RPMI7951 (cell line): Measurements from ENCODE around the gene PCSK6. TPM values are rescaled to one million over a fixed set of nuclear protein-coding genes. Genes with fewer than 3 reads are reported as not detected.
A peak's percentile ranks its signal among the peaks of the same experiment; 100 is the strongest.
"Not testable (repeated sequence)": the region's sequence is repeated elsewhere in the genome, so short reads cannot be mapped to it uniquely, and the experiment has no call there.

Experiments used
- DNase-seq: peaks from one replicate; pipeline ENCODE4 v3.0.0-alpha.2; 2012; ENCODE audit warnings: low read depth
- total RNA-seq: library from RNA; depleted of rRNA; stranded (reverse); fragments of >200 nt; shearing (Covaris generic); gene quantifications from 2 replicates; pipeline ENCODE4 v1.2.3, GENCODE V29; 2014

The PCSK6 gene
- total RNA-seq, 1 experiment from 2014 or later, result 0.48 TPM

DNA sequence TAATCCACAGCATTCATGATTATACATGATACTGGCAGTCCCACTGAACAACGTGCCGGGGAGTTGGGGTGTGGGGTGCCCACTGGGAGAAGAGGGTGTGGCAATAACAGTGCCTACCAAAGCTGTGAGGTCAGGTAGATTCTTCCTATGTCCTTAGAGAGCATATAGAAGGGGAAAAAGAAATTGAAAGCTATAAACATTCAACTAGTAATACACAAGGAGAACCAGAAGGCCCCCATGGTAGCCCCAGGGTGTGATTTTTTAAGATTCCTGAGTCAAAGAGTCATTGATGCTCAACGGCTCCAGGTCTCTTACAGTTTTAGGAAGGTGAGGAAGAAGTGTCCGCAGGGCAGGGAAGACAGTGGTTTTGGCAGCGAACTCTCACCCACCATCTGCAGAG is 25.8 kb downstream of the PCSK6 start:
- not testable (repeated sequence) for DNase-seq

GRCh38 chr15:101463270-101463669 is 26.2 kb downstream of the PCSK6 start:
- DNase-seq, result no peak

DNA sequence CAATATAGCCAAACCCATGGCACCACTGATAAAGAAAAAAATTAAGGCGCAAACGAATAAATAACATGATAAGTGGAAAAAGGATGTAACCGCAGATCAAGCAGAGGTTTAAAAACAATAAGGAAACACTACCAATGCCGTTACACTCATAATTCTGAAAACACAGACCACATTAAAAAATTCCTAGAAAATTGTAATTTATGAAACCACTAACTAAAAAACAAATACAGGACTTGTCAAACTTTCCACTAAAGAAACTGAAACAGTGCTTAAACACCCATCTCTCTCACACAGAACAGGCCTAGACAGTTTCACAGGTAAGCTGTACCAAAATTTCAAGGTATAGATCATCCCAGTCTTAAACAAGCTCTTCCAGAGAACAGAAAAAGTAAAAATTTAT is 28.4 kb downstream of the PCSK6 start:
- no peak for DNase-seq

DNA sequence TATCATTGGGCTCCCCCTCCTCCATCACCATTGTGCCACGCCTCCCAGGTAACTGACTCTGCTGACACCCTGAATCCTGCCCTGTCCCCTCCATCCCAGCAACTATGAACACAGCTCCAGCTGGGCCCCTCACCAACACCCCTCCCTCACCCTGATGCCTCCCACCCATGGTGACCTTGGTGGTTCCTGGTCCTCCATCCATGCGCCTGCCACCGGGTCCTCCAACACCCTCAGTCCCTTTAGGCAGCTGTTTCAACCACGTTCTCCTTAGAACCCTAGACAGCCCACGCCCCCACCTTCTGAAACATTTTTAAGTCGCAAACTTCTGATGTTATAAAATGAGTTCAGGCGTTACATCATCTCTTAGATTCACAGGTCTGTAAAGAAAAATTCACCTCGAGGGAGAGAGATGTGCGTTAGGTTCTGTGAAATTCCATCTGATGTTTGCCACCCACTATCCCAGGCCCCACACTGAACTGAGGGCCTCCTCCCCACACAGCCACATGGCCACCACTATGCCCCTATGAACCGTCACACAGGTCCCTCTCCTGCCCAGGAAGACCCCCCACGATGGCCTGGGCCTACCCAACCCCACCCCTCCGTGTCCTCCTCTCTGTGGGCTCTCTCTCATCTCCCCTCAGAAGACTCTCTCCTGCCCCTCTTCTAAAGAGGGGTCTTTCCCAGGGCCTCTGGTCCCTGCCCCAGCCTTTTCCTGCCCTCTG is 29.8 kb downstream of the PCSK6 start:
- no peak for DNase-seq

DNA sequence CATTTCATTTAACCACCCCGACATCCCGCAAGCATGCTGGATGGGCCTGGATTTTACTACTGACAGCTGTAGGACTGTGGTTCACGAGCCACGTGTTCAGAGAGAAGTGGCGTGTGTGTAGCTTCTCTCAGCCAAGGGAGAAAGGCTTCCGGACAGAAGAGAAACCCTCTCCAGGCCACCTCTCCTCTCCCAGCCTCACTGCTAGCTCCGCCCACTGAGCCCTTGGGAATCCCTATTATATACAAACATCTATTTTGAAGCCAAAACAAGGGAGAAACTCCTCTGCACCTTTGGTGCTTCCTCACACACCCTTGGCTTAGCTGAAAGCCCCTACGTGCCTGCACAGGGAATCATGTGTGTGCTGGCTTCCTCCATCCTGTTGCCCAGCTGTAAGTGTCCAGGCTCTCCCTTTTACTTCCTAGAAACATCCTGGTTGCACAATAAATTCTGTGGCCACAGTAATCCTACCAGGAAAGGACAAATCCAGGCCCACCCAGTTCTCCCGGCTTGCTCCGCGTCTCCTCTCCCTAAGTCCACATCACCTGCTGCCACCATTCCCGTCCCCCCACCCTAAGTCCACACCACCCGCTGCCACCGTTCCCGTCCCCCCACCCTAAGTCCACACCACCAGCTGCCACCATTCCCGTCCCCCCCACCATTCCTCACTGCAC is 30.5 kb downstream of the PCSK6 start:
- DNase-seq, result no peak

DNA sequence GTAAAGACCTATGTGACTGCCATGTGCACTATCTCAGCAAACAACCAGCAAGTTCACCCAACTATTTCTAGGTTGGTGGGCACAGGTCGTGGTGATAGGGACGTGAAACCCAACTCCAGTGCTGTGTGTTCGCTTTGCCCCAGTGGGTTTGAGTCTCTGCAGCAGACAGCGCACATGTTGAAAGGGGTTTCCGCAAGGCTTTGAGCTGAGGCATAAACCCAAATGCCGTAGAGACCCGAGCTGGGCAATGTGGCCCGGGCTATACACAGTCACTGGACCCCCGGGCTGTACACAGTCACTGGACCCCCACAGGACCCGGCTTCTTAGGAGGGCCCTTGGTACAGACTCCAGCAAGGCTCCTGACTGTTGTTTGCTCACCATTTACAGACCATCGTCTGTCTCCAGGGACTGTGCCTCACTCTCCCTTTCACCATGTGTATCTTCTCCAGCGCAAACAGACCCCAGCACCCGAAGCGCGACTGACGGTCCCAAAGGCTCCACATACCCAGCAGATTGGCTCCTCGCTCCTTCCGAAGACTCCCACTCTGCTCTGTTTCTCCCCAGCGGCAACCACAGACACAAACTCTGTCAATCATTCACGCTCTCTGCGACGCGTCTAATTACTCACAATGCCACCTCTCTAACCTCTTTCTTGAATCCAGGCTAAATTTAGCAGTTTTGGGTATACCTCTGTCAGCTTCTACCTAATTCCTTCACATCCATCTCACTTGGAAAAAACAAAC is 31.2 kb downstream of the PCSK6 start:
- no peak for DNase-seq

DNA sequence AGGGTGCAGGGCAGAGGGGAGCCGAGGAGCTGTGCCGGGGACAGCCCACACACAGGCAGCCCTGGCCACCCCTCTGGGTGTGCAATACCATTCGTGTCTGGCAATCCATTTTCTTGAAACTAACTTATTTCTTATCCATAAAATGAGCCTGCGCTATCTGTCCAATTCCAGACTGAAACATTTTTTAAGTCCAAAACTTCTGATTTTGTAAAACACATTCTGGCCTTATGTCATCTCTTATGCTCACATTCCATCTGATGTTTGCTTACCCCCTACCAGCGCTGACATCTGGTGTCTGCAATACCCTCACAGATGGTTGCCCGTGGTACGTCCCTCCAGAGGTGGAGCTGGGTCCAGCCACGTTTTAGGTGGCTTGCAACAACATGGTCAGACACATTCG is 31.8 kb downstream of the PCSK6 start:
- no peak for DNase-seq

- DNase-seq, result no peak
These were observed 33.3 kb downstream of the PCSK6 start for GRCh38 chr15:101456057-101456739.

- DNase-seq, result peak; percentile 52
These were observed 34.0 kb downstream of the PCSK6 start for GRCh38 chr15:101455291-101456025.

- DNase-seq, result not testable (repeated sequence)
These were observed 34.7 kb downstream of the PCSK6 start for GRCh38 chr15:101454781-101455180.

DNA sequence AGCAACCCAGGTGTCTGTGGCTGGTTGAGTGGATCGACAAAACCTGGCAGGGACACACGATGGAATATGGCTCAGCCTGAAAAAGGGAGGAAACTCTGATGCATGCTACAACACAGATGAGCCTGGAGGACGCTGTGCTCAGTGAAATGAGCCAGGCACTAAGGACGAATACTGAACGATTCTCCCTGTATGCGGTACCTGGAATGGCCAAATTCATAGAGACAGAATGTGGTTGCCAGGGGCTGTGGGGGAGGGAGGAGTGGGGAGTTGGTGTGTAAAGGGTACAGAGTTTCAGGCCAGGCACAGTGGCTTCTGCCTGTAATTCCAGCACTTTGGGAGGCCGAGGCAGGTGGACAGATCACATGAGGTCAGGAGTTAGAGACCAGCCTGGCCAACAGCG is 35.1 kb downstream of the PCSK6 start:
- DNase-seq, result no peak

DNA sequence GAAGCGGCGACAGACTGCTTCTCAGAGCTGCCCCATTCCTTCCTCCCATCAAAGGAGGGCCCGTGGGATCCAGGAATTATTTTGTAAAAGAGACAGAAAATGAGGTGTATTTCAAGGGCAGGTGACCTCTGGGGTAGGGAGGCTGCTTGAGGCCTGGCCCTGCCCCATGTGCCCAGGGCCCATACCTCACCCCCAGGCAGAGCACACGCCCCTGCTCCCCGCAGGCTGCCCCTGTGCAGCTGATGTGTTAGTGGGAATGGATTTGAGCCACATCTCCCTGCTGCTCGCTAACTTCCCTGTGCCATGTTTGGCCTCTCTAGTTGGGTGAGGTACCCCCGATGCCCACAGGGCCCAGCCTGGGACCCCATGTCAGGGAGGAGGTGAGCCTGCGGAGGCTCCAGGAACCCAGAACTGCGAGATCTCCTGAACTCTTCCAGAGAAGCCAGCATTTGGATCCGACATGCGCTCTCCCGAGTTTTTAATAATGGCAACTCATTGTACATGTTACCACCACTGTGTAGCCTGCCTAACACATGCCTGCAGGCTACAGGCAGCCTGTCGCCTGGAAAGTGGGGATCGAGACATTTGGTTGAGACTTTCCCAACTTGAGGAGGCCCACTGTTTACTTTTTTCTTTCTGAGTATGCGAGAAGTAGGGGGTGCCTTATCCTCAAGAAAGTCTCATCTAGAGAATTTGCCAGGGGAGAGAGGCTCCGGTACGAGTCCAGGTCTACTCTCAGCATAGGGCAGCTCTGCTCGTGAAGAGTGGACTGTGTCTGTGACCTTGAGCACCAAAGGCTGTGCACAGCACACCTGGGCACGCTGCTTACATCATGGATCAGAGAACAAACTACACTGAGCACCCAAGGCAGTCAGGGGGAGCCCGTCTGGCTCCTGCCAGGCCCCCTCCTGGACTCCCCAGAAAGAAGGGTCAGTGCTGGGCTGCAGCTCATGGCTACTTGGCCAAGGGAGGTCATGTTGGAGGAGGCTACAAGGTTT is 36.1 kb downstream of the PCSK6 start:
- DNase-seq, result no peak

DNA sequence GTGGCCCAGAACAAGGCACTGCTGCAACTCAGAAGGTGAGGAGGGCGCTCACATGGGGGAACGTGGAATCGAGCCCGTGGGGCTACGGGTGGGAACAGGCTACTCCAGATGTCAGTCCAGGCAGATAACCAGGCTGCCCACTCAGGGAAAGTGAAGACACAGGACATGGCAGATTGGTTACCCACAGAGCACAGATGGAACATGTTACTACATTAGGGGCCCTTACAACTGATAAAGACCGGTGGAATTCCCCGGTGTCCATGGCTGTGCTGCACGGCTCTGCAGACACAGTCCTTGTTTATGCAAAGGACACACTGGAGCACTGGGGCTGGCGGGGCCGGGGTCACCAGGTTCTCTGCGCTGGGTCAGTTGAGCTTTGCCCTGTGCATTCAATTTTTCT is 36.9 kb downstream of the PCSK6 start:
- DNase-seq, result no peak

DNA sequence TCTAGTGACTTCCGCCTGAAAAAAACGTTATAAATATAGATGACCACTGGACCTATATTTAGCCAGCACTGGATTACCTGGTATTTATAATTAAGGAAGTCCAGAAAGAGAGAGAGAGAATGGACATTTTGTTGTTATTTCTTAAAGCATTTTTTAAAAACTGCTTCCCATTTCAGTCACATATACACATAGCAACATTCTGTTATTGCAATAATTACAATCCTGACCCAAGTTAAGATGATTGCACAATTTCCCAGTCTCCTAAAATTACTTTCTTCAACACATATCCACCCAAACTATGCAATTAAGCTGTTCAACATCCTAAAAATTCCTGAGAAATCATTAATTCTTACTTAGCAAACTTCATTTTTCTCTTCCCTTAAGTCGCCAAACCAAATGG is 37.7 kb downstream of the PCSK6 start:
- DNase-seq, result no peak

DNA sequence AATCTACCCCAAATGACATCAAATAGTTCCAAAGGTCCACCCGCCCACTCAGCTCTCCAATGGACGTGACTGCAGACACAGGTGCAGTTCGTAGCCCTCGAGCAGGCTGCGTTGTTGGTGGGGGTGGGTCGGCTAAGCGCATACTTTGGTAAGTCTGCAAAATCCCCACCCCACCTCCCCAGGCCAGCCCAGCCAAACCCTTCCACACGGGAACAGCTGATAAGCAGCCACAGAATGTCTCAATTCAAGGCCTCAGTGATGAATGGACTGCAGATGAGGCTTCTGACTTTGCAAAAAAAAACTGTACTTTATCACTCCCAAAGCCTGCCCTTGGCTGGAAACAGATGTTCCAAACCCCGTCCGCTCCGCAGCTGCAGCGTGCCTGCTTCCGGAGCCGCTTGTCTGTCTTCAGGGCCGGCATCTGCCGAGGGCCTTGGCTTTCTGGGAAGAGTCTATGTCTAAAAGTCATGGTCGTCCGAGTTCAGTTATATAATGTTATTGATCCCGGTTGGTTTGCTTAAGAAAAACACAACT is 38.2 kb downstream of the PCSK6 start:
- no peak for DNase-seq

- DNase-seq, result no peak
These were observed 38.9 kb downstream of the PCSK6 start for GRCh38 chr15:101450403-101451265.

GRCh38 chr15:101449471-101450402 is 39.8 kb downstream of the PCSK6 start:
- DNase-seq, result no peak

DNA sequence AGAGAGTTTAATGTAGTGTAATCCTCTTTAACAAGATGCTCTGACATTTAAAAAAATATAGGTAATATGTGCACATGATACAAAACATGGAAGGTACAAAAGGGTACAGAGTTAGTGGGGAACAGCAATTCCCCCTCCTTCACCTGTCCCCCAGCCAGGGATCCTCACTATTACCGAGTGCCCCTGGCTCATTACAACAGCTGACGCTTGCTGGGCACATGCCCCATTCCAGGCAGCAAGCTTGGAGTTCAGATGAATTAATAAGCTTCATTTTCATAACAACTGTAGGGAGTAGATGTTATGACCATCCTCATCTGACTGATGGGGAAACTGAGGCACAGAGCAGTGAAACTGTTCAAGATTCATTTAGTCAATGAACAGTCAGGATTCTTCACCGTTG is 41.2 kb downstream of the PCSK6 start:
- DNase-seq, result no peak
